RKO (cell line): ENCODE results near the gene HS6ST1.
"Not testable (repeated sequence)": the region's sequence is repeated elsewhere in the genome, so short reads cannot be mapped to it uniquely, and the experiment has no call there.

Source experiments
- DNase-seq: peaks from one replicate; pipeline ENCODE4 v3.0.0-alpha.2; 2016; ENCODE audit warnings: low spot score

The HS6ST1 gene

DNA sequence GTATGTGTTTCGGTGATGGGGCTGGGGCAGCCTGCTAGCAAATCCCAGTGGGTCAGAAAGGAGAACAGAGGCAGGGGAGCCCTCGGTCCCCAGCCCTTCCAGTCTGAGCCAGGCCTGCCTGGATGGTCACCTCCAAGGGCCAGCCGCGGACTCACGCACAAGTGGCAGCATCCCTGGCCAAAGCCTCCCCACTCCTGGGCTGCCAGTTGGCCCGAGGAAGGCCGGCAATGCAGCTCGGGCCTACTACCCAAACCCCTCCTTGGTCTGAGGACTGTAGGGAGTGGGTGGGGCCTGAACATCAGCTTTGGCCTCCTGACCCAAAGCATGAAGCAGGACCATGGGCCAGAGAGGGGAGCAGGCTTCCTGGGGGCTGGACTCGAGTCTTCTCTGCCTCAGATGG is 51.5 kb downstream of the HS6ST1 start:
- DNase-seq = not testable (repeated sequence)

DNA sequence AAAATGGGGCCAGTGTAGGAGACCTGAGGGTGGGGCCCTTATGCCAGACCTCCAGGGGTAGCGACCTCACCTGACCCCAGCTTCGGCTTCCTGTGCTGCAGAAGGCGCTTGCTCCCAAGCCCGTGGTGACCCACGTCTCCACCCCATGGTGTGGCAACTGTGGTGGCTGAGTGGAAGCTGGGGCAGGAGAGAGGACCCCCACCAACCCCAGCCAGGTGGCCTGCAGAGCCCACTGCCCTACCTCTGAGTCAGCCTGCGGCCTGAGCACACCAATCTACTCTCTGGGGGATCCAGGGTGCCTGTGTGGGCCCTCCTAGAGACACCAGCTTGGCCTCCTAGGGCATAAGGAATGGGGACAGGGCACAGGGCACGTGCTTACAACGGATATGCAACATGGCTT is 52.2 kb downstream of the HS6ST1 start:
- not testable (repeated sequence) for DNase-seq

DNA sequence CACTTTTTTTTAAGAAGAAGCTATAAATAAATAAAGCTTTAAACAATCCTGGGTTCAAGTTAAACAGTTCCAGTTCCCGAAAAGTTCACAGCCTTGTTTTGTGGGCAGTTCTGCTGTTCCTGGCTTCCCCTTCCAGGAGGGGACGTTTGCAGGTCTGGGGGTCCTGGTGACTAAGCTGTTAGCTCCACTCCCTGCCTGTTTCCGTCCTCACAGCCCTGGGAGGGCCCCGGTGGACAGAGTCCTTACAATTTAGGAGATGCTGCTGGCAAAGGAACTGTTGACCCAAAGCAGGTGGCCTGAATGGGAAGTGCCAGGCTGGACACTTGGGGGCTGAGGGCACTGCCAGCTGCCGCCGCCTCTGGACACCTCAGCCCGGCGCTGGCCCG is 53.1 kb downstream of the HS6ST1 start:
- DNase-seq = not testable (repeated sequence)

DNA sequence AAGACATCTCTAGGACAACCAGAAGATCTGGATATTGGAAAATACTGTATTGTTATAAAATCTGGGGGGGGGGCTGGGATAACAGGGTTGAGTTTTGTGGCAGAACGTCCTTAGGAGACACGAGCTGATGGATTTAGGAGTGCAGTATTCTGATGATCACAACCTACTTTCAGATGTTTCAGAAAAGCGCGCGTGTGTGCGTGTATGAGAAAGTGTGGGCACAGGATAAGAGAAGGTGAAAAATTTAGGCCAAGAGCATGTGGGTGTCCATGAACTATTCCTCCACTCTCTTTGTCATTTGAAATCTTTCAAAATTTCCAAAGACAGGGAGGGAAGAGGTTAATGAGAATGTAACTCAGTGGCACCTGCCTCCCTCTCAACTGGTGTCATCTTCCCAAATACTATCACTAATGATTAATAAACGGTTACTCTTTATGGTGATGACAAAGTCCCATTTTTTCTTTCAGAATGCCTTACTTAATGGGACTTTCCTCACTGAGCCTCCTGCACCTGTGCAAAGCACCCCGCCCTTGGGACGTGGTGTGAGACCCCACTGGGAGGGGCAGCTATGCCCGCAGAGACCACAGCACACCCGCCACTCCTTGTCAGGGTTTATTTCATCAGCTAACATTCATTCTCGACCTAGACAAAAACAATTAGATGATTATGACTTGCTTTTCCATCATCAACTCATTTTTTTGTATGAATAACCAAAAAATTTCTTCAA is 53.6 kb downstream of the HS6ST1 start:
- no peak for DNase-seq

DNA sequence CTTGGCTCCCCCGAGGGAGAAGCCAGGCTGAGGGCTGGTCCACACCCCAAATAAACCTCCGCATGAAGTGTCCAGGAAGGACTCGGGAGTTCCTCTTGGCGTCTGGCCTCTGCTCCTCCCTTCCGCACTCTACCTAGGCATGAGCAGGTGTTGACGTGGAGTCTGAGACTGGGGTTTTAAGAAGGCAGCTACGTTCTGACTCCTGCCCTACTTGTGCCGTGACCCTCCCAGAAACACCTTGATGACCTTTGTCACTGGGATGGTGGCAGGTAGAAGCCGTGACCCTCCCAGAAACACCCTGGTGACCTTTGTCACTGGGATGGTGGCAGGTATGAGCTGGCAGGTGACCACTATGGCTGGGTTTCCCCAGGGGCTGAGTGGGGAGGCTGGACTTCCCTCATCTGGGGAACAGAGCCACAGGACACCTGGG is 54.8 kb downstream of the HS6ST1 start:
- no peak for DNase-seq

DNA sequence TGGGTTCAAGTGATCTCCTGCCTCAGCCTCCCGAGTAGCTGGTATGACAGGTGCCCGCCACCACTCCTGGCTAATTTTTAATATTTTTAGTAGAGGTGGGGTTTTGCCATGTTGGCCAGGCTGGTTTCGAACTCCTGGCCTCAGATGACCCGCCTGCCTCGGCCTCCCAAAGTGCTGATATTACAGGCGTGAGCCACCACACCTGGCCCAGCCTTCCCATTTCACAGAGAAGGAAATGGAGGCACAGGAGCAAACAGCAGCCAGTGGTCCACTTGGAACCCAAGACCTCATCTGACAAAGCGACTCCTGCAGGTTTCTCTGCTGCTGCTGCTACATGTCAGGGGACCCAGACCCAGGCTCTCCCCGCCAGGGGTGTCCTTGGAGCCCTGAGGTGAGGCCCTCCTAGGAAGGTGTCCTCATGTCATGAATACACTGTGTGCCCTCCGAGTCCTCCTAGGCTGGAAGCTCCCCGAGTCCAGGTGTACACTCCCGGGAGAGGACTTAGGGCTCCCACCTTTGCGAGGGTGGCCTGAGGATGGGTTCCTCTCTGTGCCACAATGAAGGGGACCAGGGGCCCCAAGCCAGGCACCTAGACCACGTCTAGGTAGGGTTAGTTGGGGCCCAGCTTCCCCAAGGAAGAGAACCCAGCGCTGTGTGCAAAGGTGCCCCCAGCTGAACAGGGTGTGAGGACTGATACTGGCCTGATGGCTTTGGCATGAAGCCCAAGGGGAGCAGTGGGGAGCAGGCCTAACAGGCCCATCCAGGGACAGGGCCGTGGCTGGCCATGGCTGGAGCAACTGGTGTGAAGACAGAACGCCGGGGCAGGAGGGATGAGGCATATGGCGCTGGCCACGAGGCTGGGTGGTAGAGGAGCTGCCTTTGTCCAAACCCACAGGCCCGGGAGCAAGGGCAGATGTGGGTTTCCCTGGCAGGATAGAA is 56.1 kb downstream of the HS6ST1 start:
- DNase-seq = no peak

DNA sequence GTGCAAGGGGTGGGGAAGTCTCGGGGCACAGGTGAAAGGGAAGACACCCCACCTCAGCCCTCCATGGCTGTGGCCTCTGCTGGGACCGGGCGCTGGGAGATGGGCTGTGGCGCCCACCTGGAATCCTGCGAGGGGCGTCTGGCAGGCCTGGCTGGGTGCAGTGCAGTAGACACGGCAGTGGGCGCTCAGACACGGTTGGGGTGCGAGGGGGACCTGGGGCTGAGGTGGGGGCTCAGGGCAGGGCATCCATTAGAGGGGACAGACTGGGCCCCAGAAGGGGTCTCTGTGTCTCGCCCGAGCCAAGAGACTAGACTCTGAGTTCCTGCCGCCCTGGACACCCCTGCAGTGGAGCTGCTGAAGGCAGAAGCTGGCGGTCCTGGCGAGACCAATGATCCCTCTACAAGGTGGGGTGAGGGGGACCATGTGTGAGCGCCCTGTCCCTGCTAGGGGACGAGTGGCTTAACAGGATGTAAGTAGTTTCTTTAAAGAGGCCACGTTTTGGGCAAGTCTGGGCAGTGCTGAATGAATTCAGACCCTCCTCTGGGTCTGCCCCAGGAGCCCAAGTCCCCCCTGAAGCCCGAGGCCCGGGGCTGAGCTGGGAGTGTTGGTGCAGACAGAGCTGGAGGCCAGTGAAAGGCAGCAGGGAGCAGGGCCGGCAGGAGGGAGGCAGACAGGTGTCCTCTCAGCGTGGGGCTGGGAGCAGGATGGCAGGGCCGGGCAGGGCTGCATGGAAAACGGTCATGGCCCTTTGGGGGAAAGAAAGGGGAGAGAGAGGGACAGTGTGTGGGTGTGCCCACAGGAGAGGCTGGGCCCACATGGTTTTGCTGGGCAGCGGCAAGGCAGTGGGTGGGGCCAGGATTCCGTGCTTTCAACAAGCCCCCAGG is 57.2 kb downstream of the HS6ST1 start:
- DNase-seq = no peak

DNA sequence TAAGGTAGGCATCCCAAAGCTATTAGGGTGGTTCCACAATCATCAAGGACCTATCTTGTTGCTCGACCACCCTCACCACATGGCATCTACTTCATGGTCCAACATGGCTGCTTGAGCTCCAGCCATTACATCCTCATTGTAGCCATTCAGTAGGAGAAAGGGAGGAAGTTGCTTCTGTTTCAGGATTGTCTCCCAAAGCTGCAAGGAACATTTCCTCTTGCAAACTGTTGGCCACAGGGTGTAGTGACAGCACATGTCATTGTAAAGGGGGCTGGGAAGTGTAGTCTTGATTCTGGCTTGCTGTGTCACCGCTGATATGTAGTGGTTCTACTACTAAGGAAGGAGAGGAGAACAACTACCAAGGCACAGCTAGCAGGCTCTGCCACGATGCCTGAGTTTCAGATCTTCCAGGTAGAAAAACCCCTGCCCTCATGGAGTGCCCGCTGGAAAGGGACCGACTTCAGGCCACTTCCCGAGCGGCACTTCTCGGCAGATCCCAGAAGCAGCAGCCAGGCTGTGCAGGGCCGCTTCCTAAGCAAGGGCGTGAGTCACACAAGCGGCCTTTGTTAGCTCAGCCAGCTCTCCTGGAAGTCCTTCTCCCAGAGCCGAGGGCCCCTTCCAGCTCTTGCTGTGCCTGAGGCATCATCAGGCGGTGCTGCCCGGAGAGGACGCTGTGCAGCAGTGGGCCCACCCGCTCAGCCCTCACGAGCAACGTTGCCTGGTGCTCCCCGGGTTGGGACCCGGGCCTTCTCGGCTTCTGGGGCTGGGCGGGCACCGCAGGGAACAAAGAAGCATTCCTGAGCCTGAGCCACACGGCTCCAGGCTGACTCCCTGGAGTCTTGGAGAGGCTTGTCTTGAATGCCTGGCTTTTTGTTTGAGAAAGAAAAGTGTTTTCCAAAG is 58.2 kb downstream of the HS6ST1 start:
- DNase-seq = peak; percentile 22

DNA sequence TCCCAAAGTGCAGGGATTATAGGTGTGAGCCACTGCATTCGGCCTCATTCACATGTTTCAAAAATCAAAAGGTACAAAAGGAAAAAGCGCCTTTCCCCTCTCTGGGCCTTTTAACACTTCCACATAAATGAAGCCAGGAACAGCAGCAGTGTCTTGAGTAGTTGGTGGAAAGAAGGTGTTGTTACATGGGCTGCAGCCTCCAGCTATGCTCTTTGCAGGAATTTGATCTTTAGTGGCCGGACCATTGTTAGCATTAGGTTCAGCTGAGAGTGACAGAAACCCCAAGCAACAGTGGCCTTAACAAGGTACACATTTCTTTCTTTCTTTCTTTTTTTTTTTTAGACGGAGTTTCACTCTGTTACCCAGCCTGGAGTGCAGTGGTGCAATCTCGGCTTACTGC is 59.1 kb downstream of the HS6ST1 start:
- DNase-seq = no peak

DNA sequence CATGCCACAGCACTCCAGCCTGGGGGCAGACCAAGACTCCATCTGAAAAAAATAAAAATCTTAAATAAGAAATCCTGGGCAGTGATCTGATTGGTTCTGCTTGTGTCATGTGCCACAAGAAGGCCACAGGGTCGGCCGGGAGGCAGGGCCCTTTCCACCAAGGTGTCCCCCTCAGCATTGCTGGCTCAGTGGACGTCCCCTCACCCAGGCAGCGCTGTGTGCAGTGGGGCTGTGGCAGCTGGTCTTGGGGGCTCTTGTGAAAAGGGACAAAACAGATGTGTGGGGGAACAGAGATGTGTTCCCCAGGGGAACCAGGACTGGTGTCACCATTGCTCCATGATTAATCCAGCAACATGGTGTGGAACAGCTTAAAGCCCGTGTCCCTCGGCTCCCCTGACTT is 60.5 kb downstream of the HS6ST1 start:
- no peak for DNase-seq

DNA sequence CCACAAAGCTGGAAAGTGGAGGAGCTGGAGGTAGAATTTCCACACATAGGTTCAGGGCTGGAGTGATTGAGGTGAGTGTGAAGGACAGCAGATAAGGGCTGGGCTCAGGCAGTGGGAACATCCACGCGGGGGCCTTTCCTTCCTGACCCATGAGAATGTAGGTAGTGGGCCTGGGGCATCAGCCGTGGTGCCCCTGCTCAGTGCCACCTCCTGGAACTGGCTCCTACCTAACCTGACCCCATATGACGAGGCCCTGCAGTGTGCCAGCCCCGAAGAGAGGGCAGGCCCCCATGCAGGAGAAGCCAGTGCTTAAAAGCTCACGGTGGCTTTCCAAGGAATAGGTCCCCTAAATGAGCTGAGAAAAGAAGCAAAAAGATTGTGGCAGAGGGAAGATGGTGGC is 66.2 kb downstream of the HS6ST1 start:
- no peak for DNase-seq

DNA sequence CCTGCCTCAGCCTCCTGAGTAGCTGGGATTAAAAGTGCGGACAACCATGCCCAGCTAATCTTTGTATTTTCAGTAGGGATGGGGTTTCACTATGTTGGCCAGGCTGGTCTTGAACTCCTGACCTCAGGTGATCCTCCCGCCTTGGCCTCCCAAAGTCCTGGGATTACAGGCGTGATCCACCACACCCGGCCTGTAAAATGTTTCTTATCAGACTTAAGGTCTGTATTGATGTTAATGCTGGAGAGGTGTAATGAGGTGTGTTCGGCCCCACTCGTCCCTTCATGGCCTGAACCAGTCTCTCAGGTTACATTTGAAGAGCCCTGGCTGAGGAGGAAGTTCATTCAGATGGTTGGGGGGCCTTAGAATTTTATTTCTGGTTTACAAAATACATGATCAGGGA is 66.6 kb downstream of the HS6ST1 start:
- DNase-seq = not testable (repeated sequence)

DNA sequence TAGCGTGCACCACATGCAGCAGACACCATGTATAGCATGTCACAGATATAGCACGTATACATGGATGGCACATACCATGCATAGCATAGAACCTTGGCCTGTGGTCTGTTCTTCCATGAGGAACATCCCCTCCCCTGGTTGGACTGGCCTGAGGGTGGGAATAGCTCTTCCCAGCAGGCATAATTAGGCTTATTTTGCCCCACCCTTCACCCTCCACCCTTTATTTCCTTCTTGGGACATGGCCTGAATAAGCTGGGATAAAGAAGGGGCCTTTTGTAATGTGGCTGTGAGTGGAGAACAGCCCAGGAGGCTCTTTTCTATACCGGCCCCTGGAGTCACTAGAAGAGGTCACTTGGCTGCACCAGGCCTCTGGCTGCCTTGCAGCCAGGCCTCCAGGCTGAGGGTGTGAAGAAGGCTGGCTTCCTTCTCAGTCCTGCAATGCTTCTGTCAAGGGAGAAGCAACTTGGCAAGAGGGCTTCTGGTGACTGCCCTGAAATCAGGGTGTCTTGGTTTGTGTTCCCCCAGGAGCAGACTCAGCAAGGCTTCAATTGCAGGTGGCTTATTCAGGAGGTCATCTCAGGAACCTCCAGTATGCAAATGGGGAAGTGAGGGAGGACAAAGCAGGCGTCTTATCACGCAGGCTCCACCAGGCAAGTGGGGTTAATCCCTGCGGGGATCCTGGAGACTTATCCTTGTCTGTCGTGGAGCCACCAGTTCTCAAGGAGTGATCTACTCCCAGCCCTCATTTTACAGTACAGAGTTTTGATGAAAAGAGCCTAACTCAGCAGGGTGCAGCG is 68.2 kb downstream of the HS6ST1 start:
- no peak for DNase-seq

DNA sequence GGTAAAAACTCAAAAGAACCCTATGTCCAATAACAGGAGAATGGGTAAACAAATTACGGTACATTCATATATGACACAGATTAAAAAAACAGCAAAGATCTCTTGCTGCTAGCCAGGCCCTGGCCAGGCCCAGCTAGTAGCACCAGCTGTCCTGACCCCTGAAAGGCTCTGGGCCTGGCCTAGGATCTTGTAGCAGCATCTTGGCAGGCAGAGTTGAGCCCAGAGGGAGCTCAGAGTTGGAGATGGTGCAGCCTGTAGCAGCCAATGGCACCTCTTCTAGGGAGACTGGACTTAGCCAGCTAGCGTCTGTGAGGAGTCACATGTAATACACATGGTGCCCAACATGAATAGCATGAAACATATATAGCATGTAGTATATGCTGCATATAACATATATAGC is 69.1 kb downstream of the HS6ST1 start:
- no peak for DNase-seq

DNA sequence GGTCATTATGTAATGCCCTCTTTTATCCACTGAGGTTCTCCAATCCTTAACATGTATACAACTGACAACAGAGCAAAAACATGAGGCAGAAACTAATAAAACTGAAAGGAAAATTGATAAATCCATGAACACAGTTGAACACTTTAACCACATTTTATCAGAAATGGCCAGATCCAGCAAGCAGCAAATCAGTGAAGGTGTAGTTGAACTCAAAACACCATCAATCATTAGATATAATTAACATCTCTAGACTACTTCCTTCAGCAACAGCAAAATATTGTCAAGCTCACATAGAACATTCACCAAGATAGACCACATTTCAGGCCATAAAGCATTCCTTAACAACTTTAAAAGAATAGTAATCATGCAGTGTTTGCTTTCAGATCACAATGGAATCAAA is 72.9 kb downstream of the HS6ST1 start:
- DNase-seq = no peak

DNA sequence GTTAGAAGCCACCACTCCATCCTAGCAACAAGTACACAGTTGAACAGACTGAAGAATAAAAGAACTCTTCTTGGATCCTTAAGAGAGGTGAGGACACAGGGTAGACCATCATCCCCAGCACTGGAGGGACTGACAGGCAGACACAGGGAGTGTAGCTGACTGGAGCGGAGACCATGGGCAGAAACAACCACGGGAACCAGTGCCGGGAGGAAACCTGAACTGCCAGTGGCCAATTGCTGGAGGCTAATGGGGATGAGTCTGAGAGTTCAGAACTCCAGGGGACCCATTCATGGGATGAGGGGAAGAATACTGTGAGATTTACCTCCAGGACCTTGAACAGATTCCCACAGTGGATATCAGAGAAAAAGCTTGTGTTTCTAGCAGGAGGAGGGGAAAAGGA is 76.8 kb downstream of the HS6ST1 start:
- no peak for DNase-seq

DNA sequence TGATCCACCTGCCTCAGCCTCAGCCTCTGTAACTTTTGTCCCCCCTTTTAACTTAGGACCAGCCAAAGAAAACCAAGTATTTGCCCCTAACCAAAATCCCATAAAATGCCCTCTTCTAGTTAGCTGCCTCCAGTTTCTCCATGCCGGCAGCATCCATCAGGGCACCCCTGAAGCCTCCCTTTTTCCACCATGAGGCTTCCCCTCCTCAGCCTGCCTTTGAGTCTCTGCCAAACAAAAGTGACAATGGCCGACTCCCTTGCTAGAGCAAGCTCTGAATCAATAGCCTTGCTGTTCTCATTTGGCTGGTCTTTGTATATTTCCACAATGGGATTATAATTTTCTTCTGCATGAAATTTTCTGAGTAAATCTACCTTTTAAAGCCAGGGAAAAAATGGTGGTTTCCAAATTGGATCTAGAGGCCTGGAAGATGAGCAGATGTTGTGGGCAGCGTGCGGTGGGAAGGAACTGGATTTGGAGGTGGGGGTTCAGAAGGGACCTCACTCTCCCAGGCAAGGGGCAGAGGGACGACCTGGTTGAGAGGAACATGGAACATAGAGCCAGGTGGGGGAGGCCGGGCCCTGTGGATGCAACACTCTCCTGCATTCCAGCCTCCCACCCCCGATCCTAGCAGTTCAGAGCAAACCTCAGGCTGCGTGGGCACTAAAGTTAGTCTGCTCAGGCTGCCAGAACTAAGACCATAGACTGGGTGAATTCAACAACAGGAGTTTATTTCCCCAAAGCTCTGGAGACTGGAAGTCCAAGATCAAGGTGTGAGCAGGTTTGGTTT is 80.6 kb downstream of the HS6ST1 start:
- DNase-seq = no peak

DNA sequence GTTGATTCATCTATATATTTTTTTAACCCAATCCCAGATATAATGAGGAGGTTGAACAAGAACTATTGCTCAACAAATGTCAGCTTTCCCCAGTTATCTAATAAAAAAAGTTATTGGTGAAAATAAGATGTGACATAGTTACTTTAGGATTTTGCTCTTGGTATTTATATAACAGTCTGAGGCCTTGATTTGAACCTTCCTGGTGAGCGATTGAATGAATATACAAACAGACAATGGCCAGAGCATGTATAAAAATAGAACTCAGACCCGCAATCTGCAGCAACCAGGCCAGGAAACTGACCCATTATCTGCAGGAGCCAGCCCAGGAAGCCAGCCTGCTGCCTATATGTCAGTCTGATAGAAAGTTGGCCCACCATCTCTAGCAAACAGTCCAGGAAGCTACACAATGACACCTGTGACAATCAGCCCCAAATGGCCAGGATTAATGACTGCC is 81.6 kb downstream of the HS6ST1 start:
- DNase-seq = no peak

DNA sequence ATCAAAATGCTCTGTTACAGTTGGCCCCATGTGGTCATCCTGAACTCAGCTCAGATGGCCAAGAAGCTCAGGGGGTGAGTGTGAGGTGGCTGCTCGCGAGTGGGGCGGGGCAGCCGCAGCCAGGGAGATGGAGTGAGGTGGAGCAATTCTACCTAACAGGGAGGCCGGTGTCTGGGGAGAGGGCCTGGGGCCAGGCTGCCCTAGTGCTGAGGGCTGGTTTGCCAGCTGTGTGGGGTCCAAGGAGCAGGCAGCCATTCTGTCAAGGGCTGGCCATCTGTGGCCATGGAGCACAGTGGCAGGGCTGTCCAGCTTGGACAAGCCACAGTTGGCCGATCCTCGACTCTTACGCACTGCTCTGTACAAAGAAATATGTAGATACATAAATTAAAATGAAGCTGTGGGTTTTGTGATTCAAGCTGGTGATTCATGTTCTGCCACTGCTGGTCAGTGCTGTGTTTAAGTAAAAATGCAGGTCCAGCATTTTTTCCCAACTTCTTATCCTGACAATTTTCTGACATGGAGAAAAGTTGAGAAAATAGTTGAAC is 82.1 kb downstream of the HS6ST1 start:
- peak; percentile 61 for DNase-seq
